Heart right ventricle (tissue), 16 donors: ENCODE data around the gene CDK14. TPM values are rescaled to one million over a fixed set of nuclear protein-coding genes. Genes with fewer than 3 reads are reported as not detected.

Experiments used
- ATAC-seq, 8 donors: fragments of 200-7000 bp; cut with Tn5 transposase; one replicate each; pipeline ENCODE4 v1.9.1; 2020; ENCODE audit warnings: mild to moderate bottlenecking in 8 of 8, moderate library complexity in 8 of 8, moderate number of reproducible peaks in 1 of 8
- DNase-seq, 2 donors: peaks; one replicate each; pipeline ENCODE4 v3.0.0-alpha.2; 2020
- H3K27ac ChIP-seq, 10 donors: fragments of 200-600 bp; sonication (generic) in 2 of 10; one replicate each; pipeline versions ENCODE4 v1.5.0 to v1.8.0; 2020 to 2022; ENCODE audit warnings: mild to moderate bottlenecking in 3 of 10
- H3K27me3 ChIP-seq, 7 donors: fragments of 200-600 bp; one replicate each; pipeline ENCODE4 v1.8.0; 2021 to 2022; ENCODE audit warnings: mild to moderate bottlenecking in 2 of 7
- H3K36me3 ChIP-seq, 9 donors: fragments of 200-600 bp; sonication (generic) in 1 of 9; one replicate each; pipeline versions ENCODE4 v1.5.0 to v1.8.0; 2020 to 2022; ENCODE audit warnings: mild to moderate bottlenecking in 2 of 9
- H3K4me1 ChIP-seq, 9 donors: fragments of 200-600 bp; sonication (generic) in 1 of 9; one replicate each; pipeline versions ENCODE4 v1.5.0 to v1.8.0; 2020 to 2022; ENCODE audit warnings: mild to moderate bottlenecking in 4 of 9
- H3K4me3 ChIP-seq, 10 donors: fragments of 200-600 bp; sonication (generic) in 2 of 10; one replicate each; pipeline versions ENCODE4 v1.5.0 to v1.8.0; 2020 to 2022; ENCODE audit warnings: mild to moderate bottlenecking in 7 of 10, moderate library complexity in 2 of 10
- H3K9me3 ChIP-seq, 11 donors: fragments of 200-600 bp in 10 of 11; sonication (generic) in 2 of 11; one replicate each; pipeline versions ENCODE4 v1.5.0 to v1.8.0; 2013 to 2022; ENCODE audit warnings: mild to moderate bottlenecking in 2 of 11, control low read depth in 1 of 11, moderate library complexity in 1 of 11
- WGBS, 2 donors: extraction: QIAGEN DNeasy Blood & Tissue Kit; methylation state at CpG; one replicate each; pipeline ENCODE4 v1.1.7; 2013; ENCODE audit warnings: inconsistent platforms in 1 of 2; 5-methylcytosine and 5-hydroxymethylcytosine counted together
- intact Hi-C, 10 donors: fragments of 100-400 bp; cut with DNase I; formaldehyde crosslinking; loops; one replicate each; pipeline versions ENCODE4 v1.11.1 to v1.14.2; 2022
- polyA plus RNA-seq, 2 donors: library from polyadenylated mRNA; stranded (reverse); fragments of 200-250 nt; gene quantifications; one replicate each; pipeline ENCODE4 v1.2.3, GENCODE V29; 2013
- total RNA-seq, 10 donors: library from RNA; stranded (reverse); fragmentation: NEBNext Ultra II Directional in 3 of 10; extraction: Animal tissue kit (Norgen Biotek cat#: 25700) in 3 of 10; gene quantifications; one replicate each; pipeline versions ENCODE4 v1.2.1 to v1.2.4, GENCODE V29; 2021 to 2023
- TF ChIP-seq, protein P1 (sequence below), 9 donors: fragments of 200-600 bp; sonication (generic) in 2 of 9; IDR thresholded peaks; one replicate each; pipeline versions ENCODE4 v1.5.0 to v1.8.0; 2021 to 2022; ENCODE audit warnings: antibody characterized with exemption in 9 of 9, mild to moderate bottlenecking in 5 of 9, moderate library complexity in 1 of 9
- donor health status: Arrhythmogenic right ventricular cardiomyopathy.
- donor health status: ischemic (EF 13 %, LVEDD 7.1; RV severe dilation, severe dysfunction).
- donor health status: healthy with polysubstance abuse.
- donor health status: DM: no; HTN: yes; CAD: no.
- donor health status: DM: no; HTN: no; CAD: no.
- donor health status: ischemic (EF 25% LVEDD 6.9; RV normal size, moderate dysfunction).
- donor health status: ischemic (EF 25% LVEDD 5.7; RV mildly dilated, moderate dysfunction).
- donor health status: healthy.
- donor health status: DM: yes; HTN: yes; CAD: no.
- donor health status: Ischemic cardiomyopathy.
- donor health status: ischemic (EF 35%, LVEDD 5.7; RV mildly dilated, moderate dysfunction).
- donor health status: nonischemic (EF 11% LVEDD 7.7; RV severe dilation, severe dysfunction).
- donor health status: DM: yes; HTN: yes; CAD: no.
- donor health status: PGD.
- donor health status: ischemic (EF 29% LVEDD 5.4; RV normal size, mild dysfunction).
- donor health status: nonischemic (EF 23%, LVEDD 6.1; RV moderate dilation, normal function).

CDK14 gene
- total and polyA plus RNA-seq, 12 donors = 3.9 to 36.5 (median 21.4) TPM

DNA sequence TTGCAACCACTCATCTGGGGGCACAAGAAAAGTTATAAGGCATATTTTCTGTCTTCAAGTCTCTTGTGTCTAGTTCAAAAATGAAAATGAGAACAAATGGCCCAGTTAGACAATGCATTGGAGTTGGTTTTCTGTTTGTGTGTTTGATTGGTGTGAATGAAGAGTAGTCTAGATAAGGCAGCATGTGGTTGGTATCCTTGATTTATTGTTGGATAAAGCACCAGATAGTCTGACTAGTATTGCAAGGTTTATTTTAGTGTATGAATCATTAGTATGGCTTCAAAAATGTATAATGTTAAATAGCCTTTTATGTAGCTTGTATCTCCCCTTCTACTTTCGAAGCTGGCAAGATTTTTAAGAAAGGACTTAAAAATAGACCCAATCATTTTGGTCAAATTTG is 237.3 kb downstream of the CDK14 start:
- Histone ChIP-seq H3K27ac (no peak overlapping the region), H3K27me3 (no peaks in the 10 kb centered on the region), H3K36me3 (no peaks in the 10 kb centered on the region), H3K9me3 (peaks cover 0 to 30% (median 4%) of the 10 kb centered on the region in 11 donors), H3K4me3 (no peak overlapping the region), H3K4me1 (peaks cover 0 to 14% (median 0%) of the 10 kb centered on the region in 9 donors)
- no peak for DNase-seq
- WGBS, 2 donors = 80 to 97% methylated on average over 1 of the region's 1 CpG
- no peak for ATAC-seq
- TF ChIP-seq, protein P1, sequence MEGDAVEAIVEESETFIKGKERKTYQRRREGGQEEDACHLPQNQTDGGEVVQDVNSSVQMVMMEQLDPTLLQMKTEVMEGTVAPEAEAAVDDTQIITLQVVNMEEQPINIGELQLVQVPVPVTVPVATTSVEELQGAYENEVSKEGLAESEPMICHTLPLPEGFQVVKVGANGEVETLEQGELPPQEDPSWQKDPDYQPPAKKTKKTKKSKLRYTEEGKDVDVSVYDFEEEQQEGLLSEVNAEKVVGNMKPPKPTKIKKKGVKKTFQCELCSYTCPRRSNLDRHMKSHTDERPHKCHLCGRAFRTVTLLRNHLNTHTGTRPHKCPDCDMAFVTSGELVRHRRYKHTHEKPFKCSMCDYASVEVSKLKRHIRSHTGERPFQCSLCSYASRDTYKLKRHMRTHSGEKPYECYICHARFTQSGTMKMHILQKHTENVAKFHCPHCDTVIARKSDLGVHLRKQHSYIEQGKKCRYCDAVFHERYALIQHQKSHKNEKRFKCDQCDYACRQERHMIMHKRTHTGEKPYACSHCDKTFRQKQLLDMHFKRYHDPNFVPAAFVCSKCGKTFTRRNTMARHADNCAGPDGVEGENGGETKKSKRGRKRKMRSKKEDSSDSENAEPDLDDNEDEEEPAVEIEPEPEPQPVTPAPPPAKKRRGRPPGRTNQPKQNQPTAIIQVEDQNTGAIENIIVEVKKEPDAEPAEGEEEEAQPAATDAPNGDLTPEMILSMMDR (IDR thresholded peaks at IDR 0.05) = no peak
- intact Hi-C loops = no loop called here

DNA sequence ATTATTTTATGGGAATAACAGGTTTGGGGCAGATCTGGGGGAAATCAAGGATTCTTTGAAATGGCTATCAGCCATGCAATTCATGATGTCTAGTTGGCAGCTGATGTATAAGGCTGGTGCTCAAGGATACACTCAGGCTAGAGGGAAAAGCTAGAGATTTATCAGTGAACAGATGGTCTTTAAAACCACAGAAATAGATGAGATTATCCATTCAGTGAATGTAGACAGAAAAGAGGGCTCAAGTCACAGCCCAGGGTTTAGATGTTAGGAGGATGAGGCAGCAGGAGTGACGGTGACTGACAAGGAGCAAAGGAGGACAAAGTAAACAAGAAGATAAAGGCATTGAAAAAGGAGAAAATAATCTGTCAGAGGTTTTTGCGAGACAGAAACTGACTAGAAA is 238.7 kb downstream of the CDK14 start:
- intact Hi-C loops = no loop called here
- Histone ChIP-seq H3K27ac (no peak overlapping the region), H3K4me1 (peaks cover 0 to 14% (median 0%) of the 10 kb centered on the region in 9 donors), H3K9me3 (peaks cover 0 to 23% (median 13%) of the 10 kb centered on the region in 11 donors), H3K27me3 (no peaks in the 10 kb centered on the region), H3K4me3 (no peak overlapping the region), H3K36me3 (no peaks in the 10 kb centered on the region)
- DNase-seq (no peak), ATAC-seq (no peak)
- 83 to 91% methylated on average over 2 of the region's 2 CpGs for WGBS, 2 donors
- TF ChIP-seq, protein P1 (IDR thresholded peaks at IDR 0.05) = no peak

DNA sequence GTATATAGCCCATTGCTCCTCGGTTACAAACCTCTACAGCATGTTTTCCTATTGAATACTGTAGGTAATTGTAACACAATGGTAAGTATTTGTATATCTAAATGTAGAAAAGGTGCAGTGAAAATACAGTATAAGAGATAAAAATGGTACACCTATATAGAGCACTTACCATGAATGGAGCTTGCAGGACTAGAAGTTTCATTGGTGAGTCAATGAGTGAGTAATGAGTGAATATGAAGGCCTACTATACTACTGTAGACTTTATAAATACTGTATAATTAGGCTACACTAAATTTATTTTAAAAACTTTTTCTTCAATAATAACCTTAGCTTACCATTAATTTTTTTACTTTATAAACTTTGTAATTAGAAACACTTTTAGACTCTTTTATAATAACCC is 239.7 kb downstream of the CDK14 start:
- intact Hi-C loops = no loop called here
- ATAC-seq (no peak), DNase-seq (no peak)
- no peaks in the 10 kb centered on the region for H3K36me3 ChIP-seq
- TF ChIP-seq, protein P1 (IDR thresholded peaks at IDR 0.05) = no peak
- WGBS, 2 donors = 93 to 95% methylated on average over 1 of the region's 1 CpG
- peaks cover 0 to 14% (median 0%) of the 10 kb centered on the region in 9 donors for H3K4me1 ChIP-seq
- H3K27ac ChIP-seq = no peak overlapping the region
- H3K9me3 ChIP-seq = peaks cover 0 to 22% (median 13%) of the 10 kb centered on the region in 11 donors
- H3K27me3 ChIP-seq = no peaks in the 10 kb centered on the region
- no peak overlapping the region for H3K4me3 ChIP-seq

DNA sequence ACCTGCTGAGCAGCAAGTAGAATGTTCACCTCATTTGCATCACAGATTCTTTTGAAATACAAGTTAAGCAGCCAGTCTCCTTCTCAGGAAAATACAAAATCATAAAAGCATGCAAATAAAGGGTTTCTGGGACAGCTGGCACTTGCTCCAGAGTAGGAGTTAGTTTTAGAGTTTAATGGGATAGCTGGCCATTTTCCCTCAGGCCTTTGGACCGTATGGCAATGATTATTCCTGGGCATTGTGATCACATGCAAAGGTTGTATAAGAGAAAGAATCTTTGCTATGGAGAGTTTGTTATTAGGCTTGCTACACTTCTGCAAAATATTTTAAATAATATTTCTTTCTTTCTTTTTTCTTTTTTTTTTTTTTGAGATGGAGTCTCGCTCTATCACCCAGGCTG is 240.8 kb downstream of the CDK14 start:
- Histone ChIP-seq H3K4me1 (peaks cover 0 to 14% (median 0%) of the 10 kb centered on the region in 9 donors), H3K36me3 (no peaks in the 10 kb centered on the region), H3K27ac (no peak overlapping the region), H3K9me3 (peaks cover 0 to 22% (median 13%) of the 10 kb centered on the region in 11 donors), H3K27me3 (no peaks in the 10 kb centered on the region), H3K4me3 (no peak overlapping the region)
- intact Hi-C loops = no loop called here
- no peak for ATAC-seq
- DNase-seq = no peak
- WGBS, 2 donors = 91 to 93% methylated on average over 2 of the region's 2 CpGs
- TF ChIP-seq, protein P1 (IDR thresholded peaks at IDR 0.05) = no peak
